ENCODE measurements around the gene ZNF81. TPM values are rescaled to one million over a fixed set of nuclear protein-coding genes. Genes with fewer than 3 reads are reported as not detected.
"Not testable (repeated sequence)": the region's sequence is repeated elsewhere in the genome, so short reads cannot be mapped to it uniquely, and the experiment has no call there.

Gene ZNF81
- total RNA-seq, 4 donors from 2014 or later = 4.9 to 10.6 (median 7.1) TPM

GRCh38 chrX:47849778-47850177 lies 13.1 kb downstream of the ZNF81 start:
- TF ChIP-seq CTCF (IDR thresholded peaks at IDR 0.05) = no peak
- DNase-seq (ENCODE audit: low spot score) (no peak), ATAC-seq (ENCODE audit: low FRiP score) (no peak)

- not testable (repeated sequence) for DNase-seq (ENCODE audit: low spot score); ATAC-seq (ENCODE audit: low FRiP score)
These were observed 13.7 kb downstream of the ZNF81 start for GRCh38 chrX:47850389-47850788.

GRCh38 chrX:47850901-47851300 lies 14.2 kb downstream of the ZNF81 start:
- DNase-seq (ENCODE audit: low spot score) (no peak), ATAC-seq (ENCODE audit: low FRiP score) (no peak)
- TF ChIP-seq CTCF (IDR thresholded peaks at IDR 0.05) = no peak

GRCh38 chrX:47854474-47854873 lies 17.8 kb downstream of the ZNF81 start:
- ATAC-seq (ENCODE audit: low FRiP score) (no peak), DNase-seq (ENCODE audit: low spot score) (no peak)
- TF ChIP-seq CTCF (IDR thresholded peaks at IDR 0.05) = no peak

- TF ChIP-seq CTCF (IDR thresholded peaks at IDR 0.05) = no peak
- DNase-seq (ENCODE audit: low spot score) = no peak
These were observed 23.0 kb downstream of the ZNF81 start for GRCh38 chrX:47859686-47860085.

GRCh38 chrX:47862680-47863079 lies 26.0 kb downstream of the ZNF81 start:
- DNase-seq (ENCODE audit: low spot score) (no peak), ATAC-seq (ENCODE audit: low FRiP score) (no peak)
- no peak for TF ChIP-seq CTCF (IDR thresholded peaks at IDR 0.05)

More at GRCh38 chrX:47859686-47860085, 23.0 kb downstream of the ZNF81 start:
- ATAC-seq (ENCODE audit: low FRiP score) = no peak

GRCh38 chrX:47863187-47863586 lies 26.5 kb downstream of the ZNF81 start:
- ATAC-seq (ENCODE audit: low FRiP score) (no peak), DNase-seq (ENCODE audit: low spot score) (no peak)
- TF ChIP-seq CTCF (IDR thresholded peaks at IDR 0.05) = no peak

GRCh38 chrX:47864300-47864699 lies 27.6 kb downstream of the ZNF81 start:
- no peak for TF ChIP-seq CTCF (IDR thresholded peaks at IDR 0.05)
- ATAC-seq (ENCODE audit: low FRiP score) = no peak
- DNase-seq (ENCODE audit: low spot score) = no peak

All from omental fat pad (tissue), 4 donors.